Neural crest cell (in vitro differentiated cells): Measurements from ENCODE around the gene FBLIM1. TPM values are rescaled to one million over a fixed set of nuclear protein-coding genes. Genes with fewer than 3 reads are reported as not detected.

Experiments used
- DNase-seq: peaks from one replicate; pipeline ENCODE4 v3.0.0; 2021; ENCODE audit warnings: low read depth, mixed read lengths, low spot score
- H3K27ac Mint-ChIP-seq: one replicate; pipeline ENCODE4 v1.8.0; 2021; ENCODE audit warnings: mild to moderate bottlenecking, mixed read lengths; ENCODE audit not compliant: unreplicated experiment
- H3K27me3 Mint-ChIP-seq: 2 replicates; pipeline ENCODE4 v1.8.0; 2021; ENCODE audit warnings: low read depth, mild to moderate bottlenecking, mixed read lengths
- H3K36me3 Mint-ChIP-seq: 2 replicates; pipeline ENCODE4 v1.8.0; 2021; ENCODE audit warnings: low read depth, mild to moderate bottlenecking, mixed read lengths
- H3K4me1 Mint-ChIP-seq: 2 replicates; pipeline ENCODE4 v1.8.0; 2021; ENCODE audit warnings: mixed read lengths
- H3K4me3 Mint-ChIP-seq: one replicate; pipeline ENCODE4 v1.8.0; 2021; ENCODE audit warnings: mild to moderate bottlenecking, mixed read lengths
- H3K9me3 Mint-ChIP-seq: 2 replicates; pipeline ENCODE4 v1.8.0; 2021; ENCODE audit warnings: mixed read lengths
- CTCF ChIP-seq: fragments of 200-600 bp; sonication (generic); conservative IDR thresholded peaks from 2 replicates; pipeline ENCODE4 v1.5.0; 2021; ENCODE audit warnings: antibody characterized with exemption, mild to moderate bottlenecking
- total RNA-seq: library from RNA; stranded (reverse); gene quantifications from 2 replicates; pipeline ENCODE4 v1.2.1, GENCODE V29; 2021

The FBLIM1 gene
- total RNA-seq, 1 donor from 2014 or later: 6.2 TPM

GRCh38 chr1:15835741-15836510 is 77.3 kb downstream of the FBLIM1 start:
- peak; percentile 98 for DNase-seq
- Mint-ChIP-seq H3K4me1 (peaks cover 38% of the 10 kb centered on the region), H3K4me3 (peak overlapping the region; percentile 96), H3K27me3 (peaks cover 6% of the 10 kb centered on the region), H3K36me3 (peaks cover 2% of the 10 kb centered on the region), H3K9me3 (no peaks in the 10 kb centered on the region), H3K27ac (peak overlapping the region; percentile 99)
- no peak for TF ChIP-seq CTCF

Other genes starting within 250 kb of the FBLIM1 start
- 13.2 and 13.8 TPM in 2 replicates for gene CASP9, start 234.6 kb upstream of the FBLIM1 start, total RNA-seq
- gene DNAJC16, start 231.9 kb upstream of the FBLIM1 start, total RNA-seq: 21.5 and 23.6 TPM in 2 replicates
- gene AGMAT, start 173.7 kb upstream of the FBLIM1 start, total RNA-seq: 1.2 and 1.4 TPM in 2 replicates
- 33.0 and 33.2 TPM in 2 replicates for gene DDI2, start 141.3 kb upstream of the FBLIM1 start, total RNA-seq
- gene PLEKHM2, start 74.5 kb upstream of the FBLIM1 start, total RNA-seq: 61.2 and 64.5 TPM in 2 replicates
- 2.9 and 3.3 TPM in 2 replicates for gene SLC25A34, start 22.5 kb upstream of the FBLIM1 start, total RNA-seq
- gene TMEM82, start 16.3 kb upstream of the FBLIM1 start, total RNA-seq: not detected in 2 replicates
- gene UQCRHL, start 48.9 kb downstream of the FBLIM1 start, total RNA-seq: 2.7 and 3.3 TPM in 2 replicates
- gene SPEN, start 88.9 kb downstream of the FBLIM1 start, total RNA-seq: 66.5 and 69.4 TPM in 2 replicates
- gene ZBTB17, start 217.3 kb downstream of the FBLIM1 start, total RNA-seq: 46.1 and 51.5 TPM in 2 replicates
- gene SRARP, start 245.4 kb downstream of the FBLIM1 start, total RNA-seq: not detected in 2 replicates